Trophoblast cell (in vitro differentiated cells and primary cell): ENCODE results near the gene GALNT16.

Experiments
- DNase-seq, 2 donors: peaks; one replicate each; pipeline ENCODE4 v3.0.0-alpha.2; 2016
- H2AFZ ChIP-seq: 2 replicates; pipeline ENCODE4 v1.6.1; 2013; ENCODE audit warnings: low read length, moderate library complexity, mild to moderate bottlenecking; ENCODE audit not compliant: insufficient read depth, poor library complexity
- H2AK5ac ChIP-seq: 2 replicates; pipeline ENCODE4 v1.6.1; 2013; ENCODE audit warnings: mild to moderate bottlenecking, low read length
- H2BK120ac ChIP-seq: 2 replicates; pipeline ENCODE4 v1.6.1; 2013; ENCODE audit warnings: low read length, mild to moderate bottlenecking, moderate library complexity; ENCODE audit not compliant: insufficient read depth, poor library complexity
- H2BK12ac ChIP-seq: 2 replicates; pipeline ENCODE4 v1.6.1; 2013; ENCODE audit warnings: mild to moderate bottlenecking, low read length, moderate library complexity
- H2BK5ac ChIP-seq: 2 replicates; pipeline ENCODE4 v1.6.1; 2013; ENCODE audit warnings: low read length, low read depth, moderate library complexity, mild to moderate bottlenecking; ENCODE audit not compliant: poor library complexity
- H3K14ac ChIP-seq: 2 replicates; pipeline ENCODE4 v1.6.1; 2013; ENCODE audit warnings: mild to moderate bottlenecking, low read length
- H3K18ac ChIP-seq: 2 replicates; pipeline ENCODE4 v1.6.1; 2013; ENCODE audit warnings: mild to moderate bottlenecking, low read length
- H3K23ac ChIP-seq: 2 replicates; pipeline ENCODE4 v1.6.1; 2013; ENCODE audit warnings: low read length
- H3K27ac ChIP-seq: 2 replicates; pipeline ENCODE4 v1.5.1; 2013; ENCODE audit warnings: low read depth, mild to moderate bottlenecking, inconsistent platforms, low read length, moderate library complexity
- H3K27me3 ChIP-seq: 2 replicates; pipeline ENCODE4 v1.6.1; 2013; ENCODE audit warnings: inconsistent platforms, mild to moderate bottlenecking, low read length, moderate library complexity; ENCODE audit not compliant: insufficient read depth
- H3K36me3 ChIP-seq, 2 experiments: 1 replicate in 1 of 2; 2 replicates in 1 of 2; pipeline ENCODE4 v1.6.1; 2013; ENCODE audit warnings: low read length in 2 of 2, mild to moderate bottlenecking in 2 of 2, moderate library complexity in 1 of 2; ENCODE audit not compliant: insufficient read depth in 2 of 2, control insufficient read depth in 1 of 2
- H3K4ac ChIP-seq: 2 replicates; pipeline ENCODE4 v1.6.1; 2013; ENCODE audit warnings: low read depth, mild to moderate bottlenecking, low read length, moderate library complexity
- H3K4me1 ChIP-seq, 2 experiments: 1 replicate in 1 of 2; 2 replicates in 1 of 2; pipeline ENCODE4 v1.6.1; 2013; ENCODE audit warnings: low read length in 2 of 2, mild to moderate bottlenecking in 2 of 2, moderate library complexity in 1 of 2; ENCODE audit not compliant: insufficient read depth in 2 of 2, control insufficient read depth in 1 of 2
- H3K4me2 ChIP-seq: 2 replicates; pipeline ENCODE4 v1.6.1; 2013; ENCODE audit warnings: inconsistent platforms, mild to moderate bottlenecking, low read length, moderate library complexity
- H3K4me3 ChIP-seq: 2 replicates; pipeline ENCODE4 v1.5.1; 2013; ENCODE audit warnings: mild to moderate bottlenecking, low read depth, low read length, inconsistent platforms
- H3K79me1 ChIP-seq: one replicate; pipeline ENCODE4 v1.6.1; 2013; ENCODE audit warnings: low read length
- H3K79me2 ChIP-seq: 2 replicates; pipeline ENCODE4 v1.6.1; 2013; ENCODE audit warnings: low read length, mild to moderate bottlenecking; ENCODE audit not compliant: control insufficient read depth, insufficient read depth, poor library complexity
- H3K9ac ChIP-seq: 2 replicates; pipeline ENCODE4 v1.6.1; 2013; ENCODE audit warnings: mild to moderate bottlenecking, low read length
- H3K9me3 ChIP-seq: 2 replicates; pipeline ENCODE4 v1.6.1; 2013; ENCODE audit warnings: low read depth, mild to moderate bottlenecking, control low read depth, inconsistent platforms, low read length; ENCODE audit not compliant: insufficient read depth
- H4K12ac ChIP-seq: 2 replicates; pipeline ENCODE4 v1.6.1; 2013; ENCODE audit warnings: low read depth, mild to moderate bottlenecking, low read length, moderate library complexity
- H4K8ac ChIP-seq: 2 replicates; pipeline ENCODE4 v1.6.1; 2013; ENCODE audit warnings: low read depth, mild to moderate bottlenecking, low read length, moderate library complexity
- H4K91ac ChIP-seq: one replicate; pipeline ENCODE4 v1.6.1; 2013; ENCODE audit warnings: low read depth, mild to moderate bottlenecking, low read length, moderate library complexity
- WGBS: extraction: QIAGEN DNeasy Blood & Tissue Kit; methylation state at CpG from one replicate; pipeline ENCODE4 v1.1.7; 2013; ENCODE audit warnings: missing lambda C conversion rate; ENCODE audit not compliant: insufficient read length, insufficient coverage; ENCODE audit errors: extremely low coverage; 5-methylcytosine and 5-hydroxymethylcytosine counted together

Gene GALNT16

GRCh38 chr14:69368381-69368780 lies 108.4 kb downstream of the GALNT16 start:
- H3K36me3 ChIP-seq = peaks cover 0 to 2% of the 10 kb centered on the region in 2 experiments
- no peak overlapping the region for H4K12ac ChIP-seq

GRCh38 chr14:69370061-69370460 lies 110.1 kb downstream of the GALNT16 start:
- Histone ChIP-seq H2BK120ac (no peak overlapping the region), H2BK12ac (no peak overlapping the region), H3K18ac (no peak overlapping the region), H3K14ac (no peak overlapping the region), H3K4me1 (no peaks in the 10 kb centered on the region), H3K79me1 (no peaks in the 10 kb centered on the region), H3K9me3 (no peaks in the 10 kb centered on the region), H3K4me2 (no peak overlapping the region), H2AK5ac (no peak overlapping the region), H3K4me3 (no peak overlapping the region), H3K23ac (no peak overlapping the region), H4K91ac (no peak overlapping the region), H3K27ac (no peak overlapping the region), H2AFZ (no peak overlapping the region), H3K27me3 (no peaks in the 10 kb centered on the region), H4K8ac (no peak overlapping the region), H2BK5ac (no peak overlapping the region), H4K12ac (no peak overlapping the region), H3K4ac (no peak overlapping the region), H3K79me2 (no peaks in the 10 kb centered on the region), H3K9ac (no peak overlapping the region), H3K36me3 (peaks cover 0 to 2% of the 10 kb centered on the region in 2 experiments)
- DNase-seq = no peak
- no CpG with 5 or more reads among the region's 5 CpGs for WGBS

More at GRCh38 chr14:69368381-69368780, 108.4 kb downstream of the GALNT16 start:
- Histone ChIP-seq H2BK120ac (no peak overlapping the region), H4K8ac (no peak overlapping the region), H3K4me2 (no peak overlapping the region), H3K27me3 (no peaks in the 10 kb centered on the region), H2BK12ac (no peak overlapping the region), H3K18ac (no peak overlapping the region), H3K14ac (no peak overlapping the region), H3K4me1 (no peaks in the 10 kb centered on the region), H2AFZ (no peak overlapping the region), H2AK5ac (no peak overlapping the region), H3K23ac (no peak overlapping the region), H3K79me2 (no peaks in the 10 kb centered on the region), H3K27ac (no peak overlapping the region), H3K4me3 (no peak overlapping the region), H4K91ac (no peak overlapping the region), H3K79me1 (no peaks in the 10 kb centered on the region), H3K9me3 (no peaks in the 10 kb centered on the region), H3K4ac (no peak overlapping the region), H2BK5ac (no peak overlapping the region), H3K9ac (no peak overlapping the region)
- DNase-seq = no peak
- no CpG with 5 or more reads among the region's 1 CpG for WGBS

- Histone ChIP-seq H3K79me1 (no peaks in the 10 kb centered on the region), H4K12ac (no peak overlapping the region), H3K4me1 (no peaks in the 10 kb centered on the region), H2AFZ (no peak overlapping the region), H3K9ac (no peak overlapping the region), H3K27ac (no peak overlapping the region), H2AK5ac (no peak overlapping the region), H4K91ac (no peak overlapping the region), H3K27me3 (no peaks in the 10 kb centered on the region), H3K4ac (no peak overlapping the region), H3K36me3 (peaks cover 0 to 10% of the 10 kb centered on the region in 2 experiments), H4K8ac (no peak overlapping the region), H3K9me3 (no peaks in the 10 kb centered on the region), H3K4me2 (no peak overlapping the region), H2BK12ac (no peak overlapping the region), H2BK5ac (no peak overlapping the region), H3K14ac (no peak overlapping the region), H3K79me2 (no peaks in the 10 kb centered on the region), H3K18ac (no peak overlapping the region), H3K23ac (no peak overlapping the region), H3K4me3 (no peak overlapping the region), H2BK120ac (no peak overlapping the region)
- no CpG with 5 or more reads among the region's 3 CpGs for WGBS
- no peak for DNase-seq
Measured at GRCh38 chr14:69372146-69372545, 112.2 kb downstream of the GALNT16 start.

- no peaks in the 10 kb centered on the region for H3K4me1 ChIP-seq
Measured at GRCh38 chr14:69373104-69373503, 113.1 kb downstream of the GALNT16 start.

More at GRCh38 chr14:69373104-69373503, 113.1 kb downstream of the GALNT16 start:
- H3K79me1 ChIP-seq = no peaks in the 10 kb centered on the region
- H3K23ac ChIP-seq = no peak overlapping the region
- no peak overlapping the region for H2BK5ac ChIP-seq
- H2AFZ ChIP-seq = no peak overlapping the region
- H4K8ac ChIP-seq = no peak overlapping the region
- no peak overlapping the region for H3K27ac ChIP-seq
- H4K91ac ChIP-seq = no peak overlapping the region
- H3K9me3 ChIP-seq = no peaks in the 10 kb centered on the region
- no peak overlapping the region for H3K4me3 ChIP-seq
- H3K18ac ChIP-seq = no peak overlapping the region
- H4K12ac ChIP-seq = no peak overlapping the region
- H3K4ac ChIP-seq = no peak overlapping the region
- no CpG with 5 or more reads among the region's 1 CpG for WGBS
- no peak overlapping the region for H3K4me2 ChIP-seq
- DNase-seq = no peak
- no peak overlapping the region for H2BK12ac ChIP-seq
- H3K36me3 ChIP-seq = peaks cover 0 to 10% of the 10 kb centered on the region in 2 experiments
- H3K9ac ChIP-seq = no peak overlapping the region
- no peak overlapping the region for H2AK5ac ChIP-seq
- H3K14ac ChIP-seq = no peak overlapping the region
- H3K27me3 ChIP-seq = no peaks in the 10 kb centered on the region
- no peak overlapping the region for H2BK120ac ChIP-seq
- H3K79me2 ChIP-seq = no peaks in the 10 kb centered on the region
